K562 (cell line): ENCODE data around the gene BAG5. TPM values are rescaled to one million over a fixed set of nuclear protein-coding genes. Genes with fewer than 3 reads are reported as not detected.

ENCODE experiments used
- ATAC-seq: fragments of 200-7000 bp; cut with Tn5 transposase; 3 replicates; pipeline ENCODE4 v1.9.1; 2020; ENCODE audit warnings: moderate library complexity
- BruUV-seq: library from RNA; stranded (reverse); fragments of 400-500 nt; replicated peaks from 2 replicates; lab custom pipeline; 2021; lab: Mats Ljungman, UMichigan
- CTCF ChIA-PET: fragments of 300-600 bp; formaldehyde crosslinking; extraction: SDS; loops from one replicate; lab custom pipeline; 2021; ENCODE audit warnings: low intra/inter-chr PET ratio; lab: Yijun Ruan, JAX
- POLR2A ChIA-PET: fragments of 300-600, 350-650 bp; sonication (Branson Sonifier 250); formaldehyde crosslinking; extraction: SDS; loops from one replicate; lab custom pipeline; 2021; ENCODE audit warnings: antibody characterized with exemption, inconsistent platforms; lab: Yijun Ruan, JAX
- DNase-seq, 4 experiments: peaks; one replicate each; pipeline versions ENCODE4 v3.0.0 to v3.0.0-alpha.2; 2011 to 2018; ENCODE audit warnings: low spot score in 3 of 4, mixed read lengths in 3 of 4; ENCODE audit errors: extremely low read depth in 1 of 4
- FAIRE-seq: peaks from 2 replicates; lab custom pipeline; 2011; peaks lifted over from hg19 to GRCh38; lab: Jason Lieb, UNC
- H2AFZ ChIP-seq: 2 replicates; pipeline ENCODE4 v1.6.0; 2011; ENCODE audit warnings: low read depth, low read length, control low read depth, inconsistent platforms
- H3K27ac ChIP-seq: fragments of 200-600 bp; 3 replicates; pipeline ENCODE4 v1.8.0; 2011; ENCODE audit warnings: low read depth, mild to moderate bottlenecking, control low read depth, inconsistent platforms, low read length, moderate library complexity, mixed read lengths; ENCODE audit errors: extremely low read depth
- H3K27me3 ChIP-seq, 2 experiments: fragments of 300-600 bp in 1 of 2; 2 replicates in 1 of 2; 3 replicates in 1 of 2; pipeline versions ENCODE4 v1.6.0 to v1.8.0; 2011; ENCODE audit warnings: inconsistent platforms in 2 of 2, low read length in 2 of 2, mild to moderate bottlenecking in 1 of 2, mixed read lengths in 1 of 2, moderate library complexity in 1 of 2; ENCODE audit not compliant: control insufficient read depth in 2 of 2, insufficient read depth in 2 of 2
- H3K36me3 ChIP-seq: fragments of 300-600 bp; 3 replicates; pipeline ENCODE4 v1.8.0; 2011; ENCODE audit warnings: mild to moderate bottlenecking, low read length, inconsistent platforms; ENCODE audit not compliant: control insufficient read depth, insufficient read depth
- H3K4me1 ChIP-seq, 2 experiments: fragments of 200-600 bp in 1 of 2; replicated peaks in 1 of 2; 2 replicates in 1 of 2; 3 replicates in 1 of 2; pipeline versions ENCODE4 v1.5.1 to v1.8.0; 2011; ENCODE audit warnings: inconsistent platforms in 2 of 2, low read length in 2 of 2, mild to moderate bottlenecking in 1 of 2, mixed read lengths in 1 of 2, moderate library complexity in 1 of 2; ENCODE audit not compliant: control insufficient read depth in 2 of 2, insufficient read depth in 2 of 2
- H3K4me2 ChIP-seq: 2 replicates; pipeline ENCODE4 v1.6.1; 2011; ENCODE audit warnings: low read length, control low read depth, inconsistent platforms, mixed read lengths; ENCODE audit not compliant: insufficient read depth
- H3K4me3 ChIP-seq: fragments of 200-600 bp; sonication (generic), shearing (Covaris generic); 2 replicates; pipeline ENCODE4 v1.5.1; 2016; ENCODE audit warnings: control low read depth, inconsistent platforms
- H3K79me2 ChIP-seq: fragments of 200-600 bp; 3 replicates; pipeline ENCODE4 v1.8.0; 2011; ENCODE audit warnings: low read length, inconsistent platforms; ENCODE audit not compliant: control insufficient read depth, insufficient read depth
- H3K9ac ChIP-seq, 2 experiments: 2 replicates each; pipeline versions ENCODE4 v1.6.0 to v1.6.1; 2011; ENCODE audit warnings: low read depth in 2 of 2, low read length in 2 of 2, control low read depth in 1 of 2, inconsistent platforms in 1 of 2, mild to moderate bottlenecking in 1 of 2, mixed read lengths in 1 of 2; ENCODE audit not compliant: insufficient read depth in 1 of 2
- H3K9me1 ChIP-seq: one replicate; pipeline ENCODE4 v1.6.0; 2011; ENCODE audit warnings: inconsistent platforms, mild to moderate bottlenecking, low read length, moderate library complexity; ENCODE audit not compliant: control insufficient read depth, insufficient read depth
- H3K9me3 ChIP-seq: replicated peaks from 2 replicates; pipeline ENCODE4 v1.5.1; 2011; ENCODE audit warnings: low read depth, low read length, inconsistent platforms; ENCODE audit not compliant: control insufficient read depth, insufficient read depth
- H4K20me1 ChIP-seq: replicated peaks from 2 replicates; pipeline ENCODE4 v1.6.1; 2011; ENCODE audit warnings: low read length, inconsistent platforms, mixed read lengths; ENCODE audit not compliant: control insufficient read depth, insufficient read depth
- DIDO1 ChIP-seq: fragments of 450-650 bp; IDR thresholded peaks from 2 replicates; pipeline ENCODE4 v1.6.1; 2016; ENCODE audit warnings: low read depth, missing biosample characterization, missing genetic modification characterization
- DPF2 ChIP-seq: fragments of 450-650 bp; IDR thresholded peaks from 2 replicates; pipeline ENCODE4 v1.6.1; 2016
- GMEB1 ChIP-seq: fragments of 250-450 bp; sonication (Bioruptor Pico); IDR thresholded peaks from 2 replicates; pipeline ENCODE4 v1.4.0; 2020; ENCODE audit warnings: mild to moderate bottlenecking
- RFX7 ChIP-seq: fragments of 250-450 bp; sonication (Bioruptor Pico); IDR thresholded peaks from 2 replicates; pipeline ENCODE4 v1.5.1; 2021; ENCODE audit warnings: mild to moderate bottlenecking
- SFPQ ChIP-seq: fragments of 200-400 bp; formaldehyde crosslinking; IDR thresholded peaks from 2 replicates; pipeline ENCODE4 v1.6.1; 2017; ENCODE audit warnings: mild to moderate bottlenecking, low read depth, low read length, moderate library complexity
- XRCC3 ChIP-seq: fragments of 450-650 bp; IDR thresholded peaks from 2 replicates; pipeline ENCODE4 v1.6.1; 2017; ENCODE audit warnings: mild to moderate bottlenecking, moderate library complexity
- ZNF12 ChIP-seq: sonication (generic); formaldehyde crosslinking; IDR thresholded peaks from 2 replicates; pipeline ENCODE4 v1.4.0; 2020; ENCODE audit warnings: mild to moderate bottlenecking, missing genetic modification reagents
- WGBS: fragments of 100-300 bp; shearing (Covaris generic); methylation state at CpG from one replicate; pipeline ENCODE4 v1.1.6; 2016; ENCODE audit warnings: low coverage, mixed read lengths; ENCODE audit not compliant: insufficient coverage; ENCODE audit errors: missing lambda C conversion rate; 5-methylcytosine and 5-hydroxymethylcytosine counted together
- in situ Hi-C: fragments of 300-500 bp; cut with MboI; formaldehyde crosslinking; loops from 4 replicates; pipeline ENCODE4 v1.15.0; 2018; ENCODE audit warnings: inconsistent platforms, mixed read lengths
- intact Hi-C: fragments of 100-400 bp; cut with micrococcal nuclease; formaldehyde crosslinking; loops from 2 replicates; pipeline ENCODE4 v1.14.2; 2022
- polyA plus RNA-seq, 8 experiments: library from polyadenylated mRNA; depleted of rRNA in 4 of 8; stranded (reverse) in 5 of 8; unstranded in 3 of 8; fragments of >200 nt; fragmentation: Nextera tagmentation in 2 of 8; fragmentation: Illumina TruSeq in 1 of 8; extraction: Ambion mirVana in 2 of 8; extraction: Trizol in 1 of 8; gene quantifications; 2 replicates each; pipeline versions ENCODE4 v1.2.1 to v1.2.3, GENCODE V29; 2011 to 2014; ENCODE audit warnings: inconsistent platforms in 1 of 8, missing spikeins in 1 of 8
- total RNA-seq, 7 experiments: library from RNA; depleted of rRNA in 6 of 7; stranded (reverse); fragments of >200 nt in 6 of 7; fragmentation: Illumina TruSeq in 2 of 7; extraction: Trizol in 2 of 7; gene quantifications; 2 replicates each; pipeline versions ENCODE4 v1.2.1 to v1.2.3, GENCODE V29; 2011 to 2021; ENCODE audit warnings: low replicate concordance in 1 of 7

The BAG5 gene
- total and polyA plus RNA-seq, 9 of the 15 experiments (the other 6 are each of a cell fraction or from before 2014, with no cell fraction given) = 7.9 to 21.4 (median 13.2) TPM

DNA sequence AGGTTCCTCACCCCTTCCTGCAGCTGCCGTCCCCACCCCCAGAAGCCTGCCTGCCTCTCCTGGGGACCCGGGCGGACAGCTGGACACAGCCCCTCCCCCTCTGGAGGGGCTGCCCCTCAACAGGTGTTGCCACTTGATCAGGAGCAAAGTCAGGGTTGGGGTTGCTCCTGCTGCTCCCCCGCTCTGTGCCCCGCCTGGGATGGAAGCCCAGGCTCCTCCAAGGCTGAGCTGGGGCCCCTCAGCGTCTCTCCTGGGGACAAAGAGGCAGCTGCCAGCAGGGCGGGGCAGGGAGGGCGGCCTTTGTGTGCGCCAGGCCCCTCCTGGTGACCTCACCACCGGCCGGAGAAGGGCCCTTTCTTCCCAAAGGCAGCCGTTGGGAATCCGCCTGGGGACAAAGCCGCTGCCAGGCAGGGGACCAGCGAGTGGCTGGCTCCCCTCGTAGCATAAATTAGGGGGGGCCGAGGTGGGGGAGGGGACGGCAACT is 19.8 kb downstream of the BAG5 start:
- Histone ChIP-seq H3K79me2 (no peaks in the 10 kb centered on the region), H4K20me1 (peaks cover 7% of the 10 kb centered on the region; the same call in 1 of the 2 replicates), H3K27me3 (no peaks in the 10 kb centered on the region), H3K27ac (no peak overlapping the region), H3K9me1 (no peaks in the 10 kb centered on the region), H2AFZ (no peak overlapping the region), H3K4me2 (no peak overlapping the region), H3K9me3 (no peaks in the 10 kb centered on the region), H3K4me3 (no peak overlapping the region), H3K9ac (peak overlapping the region in 1 of 2 experiments; percentile 52; a peak in 1 of 4 replicates), H3K36me3 (no peaks in the 10 kb centered on the region), H3K4me1 (peaks cover 0 to 93% of the 10 kb centered on the region in 2 experiments; a peak in 2 of 5 replicates)
- BruUV-seq = no TSS peak
- ATAC-seq (no peak), DNase-seq (peak in 1 of 4 experiments; percentile 33), FAIRE-seq (no peak)
- ChIA-PET CTCF (no interaction called here), POLR2A (interaction anchor here (0.8 to 1.6 kb wide), 4 partner anchors 13 to 334 kb away, joined by 3 to 7 read pairs (median 4); partner anchors contain the start of gene CKB)
- WGBS = 37% methylated on average over 5 of the region's 18 CpGs
- in situ Hi-C loops (no loop called here), intact Hi-C loops (loop anchor here (10.0 kb wide), 1 partner anchor 468 kb away; no protein-coding TSS in a partner anchor)
- no peak for TF ChIP-seq DIDO1 (tag)
- no peak for TF ChIP-seq DPF2
- no peak for TF ChIP-seq SFPQ
- TF ChIP-seq ZNF12 = no peak
- TF ChIP-seq XRCC3 = no peak
- TF ChIP-seq GMEB1 (CRISPR knock-in tag) = no peak
- no peak for TF ChIP-seq RFX7 (CRISPR knock-in tag)
